Fibroblast of the aortic adventitia (primary cell): Measurements from ENCODE around the gene TRPM5. TPM values are rescaled to one million over a fixed set of nuclear protein-coding genes. Genes with fewer than 3 reads are reported as not detected.

ENCODE experiments used
- DNase-seq: peaks from one replicate; pipeline ENCODE4 v3.0.0-alpha.2; 2010; ENCODE audit warnings: low read depth
- H3K4me3 ChIP-seq: 2 replicates; pipeline ENCODE4 v1.5.1; 2011; ENCODE audit warnings: low read depth, mild to moderate bottlenecking, control low read depth, low read length, moderate library complexity
- CTCF ChIP-seq: IDR thresholded peaks from 2 replicates; pipeline ENCODE4 v1.5.1; 2011; ENCODE audit warnings: mild to moderate bottlenecking, low read length, control low read depth, inconsistent platforms; ENCODE audit not compliant: insufficient read depth
- total RNA-seq: library from RNA; depleted of rRNA; stranded (reverse); fragments of >200 nt; gene quantifications from 2 replicates; pipeline ENCODE4 v1.2.3, GENCODE V29; 2012; ENCODE audit warnings: low replicate concordance

The TRPM5 gene
- total RNA-seq, 1 donor, result not detected

GRCh38 chr11:2464451-2465165 is 20.3 kb upstream of the TRPM5 start:
- no peak for DNase-seq
- H3K4me3 ChIP-seq, result no peak overlapping the region
- TF ChIP-seq CTCF, result no peak

- no peak overlapping the region for H3K4me3 ChIP-seq
- TF ChIP-seq CTCF, result no peak
- DNase-seq, result no peak
Measured at GRCh38 chr11:2463766-2464277, 19.5 kb upstream of the TRPM5 start.

GRCh38 chr11:2462986-2463765 is 18.9 kb upstream of the TRPM5 start:
- no peak for TF ChIP-seq CTCF
- H3K4me3 ChIP-seq, result no peak overlapping the region
- no peak for DNase-seq

- no peak for TF ChIP-seq CTCF
- no peak for DNase-seq
- H3K4me3 ChIP-seq, result no peak overlapping the region
Measured at GRCh38 chr11:2462543-2462985, 18.2 kb upstream of the TRPM5 start.

GRCh38 chr11:2461956-2462542 is 17.7 kb upstream of the TRPM5 start:
- no peak overlapping the region for H3K4me3 ChIP-seq
- TF ChIP-seq CTCF, result no peak
- DNase-seq, result no peak

GRCh38 chr11:2461253-2461955 is 17.1 kb upstream of the TRPM5 start:
- no peak for TF ChIP-seq CTCF
- DNase-seq, result no peak
- no peak overlapping the region for H3K4me3 ChIP-seq
